DND-41 (cell line): ENCODE measurements around the gene SRSF3.

Source experiments
- EZH2 ChIP-seq: IDR thresholded peaks from 3 replicates; pipeline ENCODE4 v1.6.1; 2012; ENCODE audit warnings: borderline replicate concordance, low read depth, mild to moderate bottlenecking, moderate library complexity, low read length, inconsistent platforms; ENCODE audit not compliant: severe bottlenecking
- TF ChIP-seq, protein P1 (sequence below): IDR thresholded peaks from 2 replicates; pipeline ENCODE4 v1.5.1; 2012; ENCODE audit warnings: borderline replicate concordance, low read length, moderate library complexity, mild to moderate bottlenecking; ENCODE audit not compliant: poor library complexity, severe bottlenecking; ENCODE audit errors: extremely low read depth

DNA sequence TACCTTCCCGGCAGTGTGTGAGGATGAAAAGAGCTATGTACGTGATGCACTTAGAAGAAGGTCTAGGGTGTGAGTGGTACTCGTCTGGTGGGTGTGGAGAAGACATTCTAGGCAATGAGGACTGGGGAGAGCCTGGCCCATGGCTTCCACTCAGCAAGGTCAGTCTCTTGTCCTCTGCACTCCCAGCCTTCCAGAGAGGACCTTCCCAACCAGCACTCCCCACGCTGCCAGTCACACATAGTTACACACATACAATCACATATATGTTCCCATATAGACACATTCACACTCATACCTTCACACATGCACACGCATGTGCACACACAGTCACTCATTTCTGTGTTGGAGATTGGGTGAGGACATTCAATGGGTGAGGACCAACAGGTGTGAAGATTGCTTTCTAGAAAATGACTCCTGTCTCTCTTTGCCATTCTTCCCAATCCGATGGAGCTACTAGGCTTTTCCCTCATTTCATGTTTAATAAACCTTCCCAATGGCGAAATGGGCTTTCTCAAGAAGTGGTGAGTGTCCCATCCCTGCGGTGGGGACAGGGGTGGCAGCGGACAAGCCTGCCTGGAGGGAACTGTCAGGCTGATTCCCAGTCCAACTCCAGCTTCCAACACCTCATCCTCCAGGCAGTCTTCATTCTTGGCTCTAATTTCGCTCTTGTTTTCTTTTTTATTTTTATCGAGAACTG, 30.4 kb downstream of the SRSF3 start:
- TF ChIP-seq, protein P1, sequence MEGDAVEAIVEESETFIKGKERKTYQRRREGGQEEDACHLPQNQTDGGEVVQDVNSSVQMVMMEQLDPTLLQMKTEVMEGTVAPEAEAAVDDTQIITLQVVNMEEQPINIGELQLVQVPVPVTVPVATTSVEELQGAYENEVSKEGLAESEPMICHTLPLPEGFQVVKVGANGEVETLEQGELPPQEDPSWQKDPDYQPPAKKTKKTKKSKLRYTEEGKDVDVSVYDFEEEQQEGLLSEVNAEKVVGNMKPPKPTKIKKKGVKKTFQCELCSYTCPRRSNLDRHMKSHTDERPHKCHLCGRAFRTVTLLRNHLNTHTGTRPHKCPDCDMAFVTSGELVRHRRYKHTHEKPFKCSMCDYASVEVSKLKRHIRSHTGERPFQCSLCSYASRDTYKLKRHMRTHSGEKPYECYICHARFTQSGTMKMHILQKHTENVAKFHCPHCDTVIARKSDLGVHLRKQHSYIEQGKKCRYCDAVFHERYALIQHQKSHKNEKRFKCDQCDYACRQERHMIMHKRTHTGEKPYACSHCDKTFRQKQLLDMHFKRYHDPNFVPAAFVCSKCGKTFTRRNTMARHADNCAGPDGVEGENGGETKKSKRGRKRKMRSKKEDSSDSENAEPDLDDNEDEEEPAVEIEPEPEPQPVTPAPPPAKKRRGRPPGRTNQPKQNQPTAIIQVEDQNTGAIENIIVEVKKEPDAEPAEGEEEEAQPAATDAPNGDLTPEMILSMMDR: no peak
- no peak for TF ChIP-seq EZH2
